ENCODE data around the gene SLC7A10.

Gene SLC7A10

GRCh38 chr19:33252971-33253370, 27.3 kb upstream of the SLC7A10 start:
- DNase-seq (ENCODE audit: low spot score): no peak
- no peak for TF ChIP-seq CTCF (IDR thresholded peaks at IDR 0.05; ENCODE audit: extremely low read depth, missing control alignments)

- DNase-seq (ENCODE audit: low spot score): no peak
- no peak for TF ChIP-seq CTCF (IDR thresholded peaks at IDR 0.05; ENCODE audit: extremely low read depth, missing control alignments)
Measured at GRCh38 chr19:33252418-33252962, 26.8 kb upstream of the SLC7A10 start.

DNA sequence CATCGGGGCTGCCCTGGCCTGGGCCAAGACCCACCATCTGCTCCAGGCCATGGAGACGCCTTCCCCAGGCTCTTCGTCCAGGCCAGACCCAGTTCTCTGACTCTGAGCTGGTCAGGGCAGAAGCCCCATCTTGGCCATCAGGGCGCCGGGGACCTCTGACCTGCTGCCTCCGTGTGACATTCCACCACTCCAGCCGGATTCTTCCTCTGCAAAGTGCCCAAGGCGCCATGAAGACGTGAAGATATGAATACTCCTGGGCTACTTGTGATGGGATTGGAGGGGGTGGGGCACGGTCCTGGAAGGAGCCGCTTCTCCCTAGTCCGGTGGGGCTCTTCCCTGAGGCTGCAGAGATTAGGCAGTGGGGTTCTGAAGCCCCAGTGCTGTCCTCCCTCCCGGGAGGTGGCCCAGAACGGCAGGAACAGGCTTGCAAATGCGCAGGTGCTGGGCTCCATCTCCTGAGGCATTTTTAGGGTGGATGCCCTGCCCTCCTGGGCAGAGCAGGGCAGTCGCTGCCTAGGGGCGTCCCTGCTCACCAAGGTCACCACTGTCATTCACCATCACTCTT, 26.0 kb upstream of the SLC7A10 start:
- TF ChIP-seq CTCF (IDR thresholded peaks at IDR 0.05; ENCODE audit: extremely low read depth, missing control alignments): no peak
- DNase-seq (ENCODE audit: low spot score): no peak

DNA sequence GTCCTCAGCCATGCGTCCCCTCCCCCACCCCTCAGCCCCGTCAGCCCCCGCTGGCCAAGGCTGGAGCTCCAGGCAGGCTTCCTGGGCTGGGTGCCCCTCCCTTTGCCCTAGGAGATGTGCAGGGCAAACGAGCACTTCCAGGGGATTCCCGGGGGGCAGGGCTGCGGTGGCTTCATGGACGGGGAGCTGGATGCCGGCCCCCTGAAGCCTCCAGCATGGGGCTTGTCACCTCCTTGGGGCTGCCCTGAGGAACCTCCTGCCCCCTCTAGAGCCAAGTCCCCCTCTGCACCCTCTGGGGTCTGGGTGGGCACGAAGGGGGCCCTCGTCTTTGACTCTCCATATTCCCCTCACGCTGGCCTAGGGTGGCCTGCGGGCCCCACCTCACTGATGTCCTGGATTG, 25.4 kb upstream of the SLC7A10 start:
- no peak for TF ChIP-seq CTCF (IDR thresholded peaks at IDR 0.05; ENCODE audit: extremely low read depth, missing control alignments)
- no peak for DNase-seq (ENCODE audit: low spot score)

DNA sequence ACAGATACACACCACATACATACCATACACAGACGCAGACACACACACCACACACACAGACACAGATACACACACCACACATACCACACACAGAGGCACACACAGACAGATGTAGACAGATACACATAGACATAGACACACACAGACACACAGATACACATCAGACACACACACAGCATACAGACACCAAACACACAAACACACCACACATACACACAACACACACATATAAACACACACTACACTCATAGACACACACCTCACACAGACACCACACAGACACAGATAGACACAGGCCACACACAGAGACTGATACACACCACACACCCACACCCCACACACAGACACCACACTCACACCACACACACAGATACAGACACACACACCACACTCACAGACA, 24.9 kb upstream of the SLC7A10 start:
- no peak for TF ChIP-seq CTCF (IDR thresholded peaks at IDR 0.05; ENCODE audit: extremely low read depth, missing control alignments)
- DNase-seq (ENCODE audit: low spot score): no peak

DNA sequence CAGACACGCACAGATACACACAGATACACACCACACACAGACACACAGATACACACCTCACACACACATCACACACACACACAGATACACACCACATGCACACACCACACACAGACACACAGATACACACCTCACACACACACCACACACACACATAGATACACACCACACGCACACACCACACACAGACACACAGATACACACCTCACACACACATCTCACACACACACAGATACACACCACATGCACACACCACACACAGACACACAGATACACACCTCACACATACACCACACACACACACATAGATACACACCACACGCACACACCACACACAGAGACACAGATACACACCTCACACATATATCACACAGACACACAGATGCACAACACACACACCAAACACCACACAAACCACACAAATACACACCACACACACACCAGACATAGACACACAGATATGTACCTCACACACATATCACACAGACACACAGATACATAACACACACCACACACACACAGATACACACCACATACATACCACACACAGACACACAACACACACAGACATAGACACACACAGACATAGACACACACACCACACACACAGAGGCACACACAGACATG, 24.2 kb upstream of the SLC7A10 start:
- no peak for DNase-seq (ENCODE audit: low spot score)

More for the DNA sequence above, 24.2 kb upstream of the SLC7A10 start:
- TF ChIP-seq CTCF (IDR thresholded peaks at IDR 0.05; ENCODE audit: extremely low read depth, missing control alignments): no peak
